ENCODE measurements around the gene GPD2. TPM values are rescaled to one million over a fixed set of nuclear protein-coding genes. Genes with fewer than 3 reads are reported as not detected.
A peak's percentile ranks its signal among the peaks of the same experiment; 100 is the strongest.

The GPD2 gene
- total RNA-seq, 2 donors from 2014 or later, result 61.1 to 76.2 TPM

DNA sequence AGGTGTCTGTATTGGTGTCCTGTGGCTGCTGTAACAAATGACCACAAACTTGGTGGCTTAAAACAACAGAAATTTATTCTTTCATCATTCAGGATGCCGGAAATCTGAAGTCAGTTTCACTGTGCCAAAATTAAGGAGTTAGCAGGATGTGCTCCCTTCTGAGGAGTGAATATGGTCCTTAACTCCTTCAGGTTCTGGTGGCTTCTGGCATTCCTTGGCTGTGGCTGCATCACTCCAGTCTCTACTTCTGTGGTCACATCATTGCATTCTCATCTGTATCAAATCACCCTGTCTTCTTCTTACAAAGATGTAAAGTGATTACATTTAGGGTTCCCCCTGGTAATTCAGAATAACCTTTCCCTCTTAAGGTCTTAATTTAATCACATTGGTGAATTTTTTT is 12.6 kb downstream of the GPD2 start:
- Histone ChIP-seq H3K27ac (no peak overlapping the region), H3K4me1 (no peaks in the 10 kb centered on the region), H3K4me3 (no peak overlapping the region), H3K36me3 (no peaks in the 10 kb centered on the region), H3K9ac (ENCODE audit: low read depth in 2 of 2, low read length in 2 of 2) (no peak overlapping the region), H3K9me3 (no peaks in the 10 kb centered on the region), H3K27me3 (no peaks in the 10 kb centered on the region)
- intact Hi-C loops (cut with DNase I), result no loop called here
- TF ChIP-seq, protein P1, sequence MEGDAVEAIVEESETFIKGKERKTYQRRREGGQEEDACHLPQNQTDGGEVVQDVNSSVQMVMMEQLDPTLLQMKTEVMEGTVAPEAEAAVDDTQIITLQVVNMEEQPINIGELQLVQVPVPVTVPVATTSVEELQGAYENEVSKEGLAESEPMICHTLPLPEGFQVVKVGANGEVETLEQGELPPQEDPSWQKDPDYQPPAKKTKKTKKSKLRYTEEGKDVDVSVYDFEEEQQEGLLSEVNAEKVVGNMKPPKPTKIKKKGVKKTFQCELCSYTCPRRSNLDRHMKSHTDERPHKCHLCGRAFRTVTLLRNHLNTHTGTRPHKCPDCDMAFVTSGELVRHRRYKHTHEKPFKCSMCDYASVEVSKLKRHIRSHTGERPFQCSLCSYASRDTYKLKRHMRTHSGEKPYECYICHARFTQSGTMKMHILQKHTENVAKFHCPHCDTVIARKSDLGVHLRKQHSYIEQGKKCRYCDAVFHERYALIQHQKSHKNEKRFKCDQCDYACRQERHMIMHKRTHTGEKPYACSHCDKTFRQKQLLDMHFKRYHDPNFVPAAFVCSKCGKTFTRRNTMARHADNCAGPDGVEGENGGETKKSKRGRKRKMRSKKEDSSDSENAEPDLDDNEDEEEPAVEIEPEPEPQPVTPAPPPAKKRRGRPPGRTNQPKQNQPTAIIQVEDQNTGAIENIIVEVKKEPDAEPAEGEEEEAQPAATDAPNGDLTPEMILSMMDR (IDR thresholded peaks at IDR 0.05), result no peak
- no peak for DNase-seq

DNA sequence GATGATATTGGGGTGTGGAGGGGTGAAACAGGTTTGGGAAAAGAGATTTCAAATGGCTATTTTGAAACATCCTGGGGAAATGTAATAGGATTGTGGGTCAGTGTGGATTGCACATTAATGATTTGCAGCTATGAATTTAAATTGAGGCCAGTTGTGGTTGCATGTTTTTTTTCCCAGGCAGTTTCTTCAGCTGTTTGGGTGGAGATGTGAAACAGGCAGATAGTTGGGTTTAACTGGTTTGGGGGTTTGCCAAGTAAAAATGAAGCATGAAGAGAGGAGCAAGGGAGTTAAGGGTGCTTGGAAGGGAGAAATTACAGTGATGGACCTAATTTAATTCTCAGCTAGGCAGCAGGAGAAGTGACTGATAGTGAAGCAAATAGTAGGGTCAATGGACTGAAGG is 16.8 kb downstream of the GPD2 start:
- Histone ChIP-seq H3K36me3 (no peaks in the 10 kb centered on the region), H3K9me3 (no peaks in the 10 kb centered on the region), H3K27me3 (no peaks in the 10 kb centered on the region), H3K4me3 (no peak overlapping the region), H3K4me1 (no peaks in the 10 kb centered on the region), H3K27ac (no peak overlapping the region), H3K9ac (ENCODE audit: low read depth in 2 of 2, low read length in 2 of 2) (no peak overlapping the region)
- DNase-seq, result no peak
- intact Hi-C loops (cut with DNase I), result no loop called here
- TF ChIP-seq, protein P1 (IDR thresholded peaks at IDR 0.05), result no peak

DNA sequence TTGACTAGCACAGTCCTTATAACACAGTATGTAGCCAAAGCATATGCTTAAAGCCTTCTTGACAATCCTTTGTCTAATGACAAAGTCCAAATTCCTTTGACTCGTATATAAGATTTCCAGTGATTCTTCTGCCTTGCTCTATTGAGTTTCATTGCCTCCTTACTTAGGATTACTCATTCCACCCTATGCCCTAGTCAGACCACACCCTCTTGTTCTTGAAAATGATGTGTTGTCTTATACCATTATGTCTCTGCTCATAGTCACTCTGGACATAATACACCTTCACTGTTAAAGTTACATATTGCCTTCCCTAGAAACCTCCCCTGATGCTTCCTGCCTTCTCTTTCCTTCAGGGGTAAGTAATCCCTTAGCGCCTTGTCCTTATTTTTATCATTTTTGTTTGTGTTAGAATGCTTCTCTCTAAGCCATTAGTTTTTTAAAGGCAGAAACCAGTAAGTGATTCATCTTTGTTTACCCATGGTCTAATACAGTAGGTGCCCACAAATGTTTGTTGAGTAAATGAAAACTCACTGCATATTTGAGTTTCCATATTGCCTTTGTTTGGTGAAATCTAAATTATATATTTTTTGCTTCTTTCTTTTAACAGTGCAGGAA is 19.3 kb downstream of the GPD2 start:
- H3K9ac ChIP-seq (ENCODE audit: low read depth in 2 of 2, low read length in 2 of 2), result no peak overlapping the region
- no peak for DNase-seq
- no peaks in the 10 kb centered on the region for H3K27me3 ChIP-seq
- no peaks in the 10 kb centered on the region for H3K9me3 ChIP-seq
- intact Hi-C loops (cut with DNase I), result no loop called here
- no peaks in the 10 kb centered on the region for H3K36me3 ChIP-seq
- H3K4me3 ChIP-seq, result no peak overlapping the region
- TF ChIP-seq, protein P1 (IDR thresholded peaks at IDR 0.05), result no peak
- peak overlapping the region; percentile 57 for H3K27ac ChIP-seq
- no peaks in the 10 kb centered on the region for H3K4me1 ChIP-seq

DNA sequence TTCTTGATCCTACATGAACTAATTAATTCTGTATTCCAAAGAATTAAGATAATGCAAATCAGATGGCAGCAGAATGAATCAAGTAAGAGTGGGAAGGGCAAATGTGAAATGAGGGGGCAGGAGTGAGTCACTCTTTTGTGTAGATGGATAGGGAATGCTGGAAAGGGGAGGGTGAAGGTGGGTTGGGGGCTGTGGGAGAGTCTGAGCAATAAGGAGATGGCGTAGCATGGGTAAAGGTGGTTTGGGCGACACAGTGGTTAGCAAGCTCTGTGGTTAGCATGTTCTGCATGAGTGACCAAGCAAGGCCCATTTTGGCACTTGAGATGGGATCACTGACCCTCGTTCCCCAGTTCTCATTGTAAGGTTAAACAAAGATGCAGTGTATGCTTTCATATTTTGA is 20.4 kb downstream of the GPD2 start:
- H3K9ac ChIP-seq (ENCODE audit: low read depth in 2 of 2, low read length in 2 of 2), result no peak overlapping the region
- no peaks in the 10 kb centered on the region for H3K27me3 ChIP-seq
- DNase-seq, result no peak
- H3K9me3 ChIP-seq, result no peaks in the 10 kb centered on the region
- TF ChIP-seq, protein P1 (IDR thresholded peaks at IDR 0.05), result no peak
- no peak overlapping the region for H3K27ac ChIP-seq
- H3K36me3 ChIP-seq, result no peaks in the 10 kb centered on the region
- H3K4me1 ChIP-seq, result no peaks in the 10 kb centered on the region
- H3K4me3 ChIP-seq, result no peak overlapping the region
- intact Hi-C loops (cut with DNase I), result no loop called here

DNA sequence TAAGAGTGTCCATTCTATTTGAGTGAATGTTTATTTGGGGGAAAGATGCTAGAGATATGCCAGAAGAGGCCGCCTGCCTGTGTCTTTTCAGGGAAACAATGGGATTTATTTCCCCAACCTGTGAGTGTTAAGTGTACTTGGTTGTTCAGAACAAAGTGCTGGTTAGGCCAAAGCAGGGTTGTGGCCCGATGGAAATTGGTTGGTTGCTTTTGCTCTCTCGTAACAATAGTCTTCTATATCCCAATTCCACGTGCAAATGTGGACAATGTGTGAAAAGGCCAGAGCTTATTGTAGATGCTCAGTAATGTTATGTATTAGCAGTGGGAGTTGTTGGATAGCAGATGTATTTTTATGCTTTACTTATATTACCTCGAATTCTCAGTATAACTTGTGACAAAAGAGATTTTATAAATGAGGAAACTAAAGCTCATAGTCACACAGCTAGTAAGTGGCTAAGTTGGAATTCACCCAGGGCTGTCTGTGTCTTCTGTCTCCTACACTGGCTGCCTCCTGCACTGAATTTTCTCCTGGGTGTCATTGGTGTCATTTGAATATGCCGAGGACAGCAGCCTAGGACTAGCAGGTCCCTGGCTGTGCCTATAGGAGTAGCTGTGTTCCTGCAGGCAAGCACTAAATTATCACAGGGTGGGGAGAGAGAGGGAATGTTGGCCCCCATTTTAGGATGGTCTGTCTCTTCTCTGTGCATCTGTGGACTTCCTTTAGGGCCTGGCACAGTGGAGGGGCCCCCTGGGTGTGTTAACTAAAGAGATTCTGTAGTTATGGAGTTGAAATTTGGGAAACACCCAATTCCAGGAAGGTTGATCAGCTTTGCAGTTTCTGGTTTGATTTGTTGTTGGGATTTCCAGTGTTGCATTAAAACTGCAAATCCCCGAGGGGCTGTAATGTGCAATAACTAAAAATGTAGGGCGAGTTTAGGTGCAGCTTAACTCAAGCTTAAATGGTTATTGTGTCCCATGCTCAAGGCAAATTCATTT is 21.6 kb downstream of the GPD2 start:
- no peak for DNase-seq
- TF ChIP-seq, protein P1 (IDR thresholded peaks at IDR 0.05), result no peak
- Histone ChIP-seq H3K9me3 (no peaks in the 10 kb centered on the region), H3K4me1 (no peaks in the 10 kb centered on the region), H3K27me3 (no peaks in the 10 kb centered on the region), H3K27ac (no peak overlapping the region), H3K4me3 (no peak overlapping the region), H3K9ac (ENCODE audit: low read depth in 2 of 2, low read length in 2 of 2) (no peak overlapping the region), H3K36me3 (no peaks in the 10 kb centered on the region)
- intact Hi-C loops (cut with DNase I), result no loop called here

All from colonic mucosa (tissue), 4 donors.